Fibroblast of gingiva (primary cell): Measurements from ENCODE around the gene ARMC8.
A peak's percentile ranks its signal among the peaks of the same experiment; 100 is the strongest.
"Not testable (repeated sequence)": the region's sequence is repeated elsewhere in the genome, so short reads cannot be mapped to it uniquely, and the experiment has no call there.

Source experiments
- DNase-seq: peaks from one replicate; pipeline ENCODE4 v3.0.0-alpha.2; 2011; ENCODE audit warnings: low read depth

The ARMC8 gene

DNA sequence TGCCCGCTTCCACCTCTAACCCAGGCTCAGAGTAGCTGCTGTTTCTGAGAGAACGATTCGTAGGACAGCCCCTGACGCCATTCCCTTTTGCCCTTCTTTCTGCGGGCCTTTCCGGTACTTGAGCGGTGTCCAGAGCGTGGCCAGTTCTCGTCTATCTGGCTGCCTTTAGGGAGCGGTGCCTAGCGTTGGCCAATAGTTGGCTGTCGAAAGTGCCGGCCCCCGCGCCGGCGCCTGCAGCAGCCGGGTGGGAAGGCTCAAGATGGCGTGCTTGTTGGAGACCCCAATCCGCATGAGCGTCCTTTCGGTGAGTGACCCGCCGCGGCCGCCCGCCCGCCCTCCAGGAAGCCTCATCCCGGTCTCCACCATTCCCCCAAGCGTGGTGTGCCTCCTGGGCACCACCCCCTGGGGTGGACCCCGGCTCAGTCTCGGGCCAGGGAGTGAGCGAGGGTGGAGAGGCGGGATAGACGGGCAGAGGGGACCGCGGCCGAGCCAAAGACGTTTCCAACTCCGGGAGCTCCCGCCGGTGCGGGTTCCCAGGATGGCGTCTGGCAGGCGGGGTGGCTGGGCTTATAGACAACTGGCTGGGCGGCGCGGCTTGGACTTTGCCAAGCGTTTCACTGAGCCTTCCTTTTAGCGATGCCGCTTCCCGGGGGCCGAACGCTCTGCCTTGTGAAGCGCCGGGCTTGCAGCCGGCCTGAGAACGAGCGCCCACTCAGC, at the start of gene ARMC8:
TSS of gene ARMC8 (plus strand) at position 6 of the 717 bp plus-strand sequence. CDS start at position 260, 254 bp downstream.
- DNase-seq, result peak; percentile 41

GRCh38 chr3:138137861-138138260, 49.2 kb upstream of the ARMC8 start:
- no peak for DNase-seq

DNA sequence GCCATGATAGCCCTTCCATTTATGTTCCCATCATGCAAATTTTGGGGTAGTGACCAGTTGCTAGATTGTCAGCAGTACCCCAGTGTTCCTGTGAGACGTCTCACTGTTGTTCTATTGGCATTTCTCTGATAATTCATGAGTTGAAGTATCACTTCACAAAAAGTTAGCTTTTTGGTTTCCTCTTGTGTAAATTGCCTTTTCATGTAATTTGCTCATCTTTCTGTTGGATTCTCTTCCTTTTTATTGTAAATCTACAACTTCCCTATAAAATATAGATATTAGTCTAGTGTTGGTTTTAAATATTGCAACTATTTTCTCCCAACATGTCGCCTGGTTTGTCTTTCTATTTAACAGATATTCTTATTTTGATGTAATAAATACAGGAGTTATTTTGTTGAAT, 47.4 kb upstream of the ARMC8 start:
- no peak for DNase-seq

DNA sequence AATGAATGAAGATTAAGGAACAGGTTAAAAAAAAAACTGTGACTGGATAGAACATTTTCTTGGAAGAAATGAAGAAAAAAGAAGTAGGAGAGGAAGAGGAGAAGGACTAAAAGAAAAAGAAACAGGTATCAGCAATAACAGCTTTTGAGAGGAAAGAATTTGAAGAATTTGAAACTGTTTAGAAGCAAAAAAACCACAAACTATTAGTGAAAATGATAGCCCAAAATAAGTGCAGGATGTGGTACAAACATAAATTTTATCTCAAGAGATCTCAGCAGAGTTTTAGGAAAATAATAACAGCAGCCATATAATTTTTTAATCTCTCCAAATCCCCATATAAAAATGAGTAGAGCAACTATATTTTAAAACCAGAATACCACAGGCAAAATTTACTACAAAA, 46.2 kb upstream of the ARMC8 start:
- no peak for DNase-seq

DNA sequence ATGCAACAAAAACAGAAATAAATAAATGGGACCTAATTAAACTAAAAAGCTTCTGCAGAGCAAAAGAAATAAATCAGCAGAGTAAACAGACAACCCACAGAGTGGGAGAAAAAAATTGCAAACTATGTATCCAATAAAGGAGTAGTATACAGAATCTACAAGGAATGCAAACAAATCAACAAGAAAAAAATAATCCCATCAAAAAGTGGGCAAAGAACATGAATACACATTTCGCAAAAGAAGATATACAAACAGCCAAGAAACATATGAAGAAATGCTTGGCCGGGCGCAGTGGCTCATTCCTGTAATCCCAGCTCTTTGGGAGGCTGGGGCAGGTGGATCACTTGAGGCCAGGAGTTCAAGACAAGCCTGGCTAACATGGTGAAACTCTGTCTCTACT, 44.9 kb upstream of the ARMC8 start:
- DNase-seq, result not testable (repeated sequence)

- DNase-seq, result no peak
Measured at GRCh38 chr3:138148503-138148902, 38.6 kb upstream of the ARMC8 start.

DNA sequence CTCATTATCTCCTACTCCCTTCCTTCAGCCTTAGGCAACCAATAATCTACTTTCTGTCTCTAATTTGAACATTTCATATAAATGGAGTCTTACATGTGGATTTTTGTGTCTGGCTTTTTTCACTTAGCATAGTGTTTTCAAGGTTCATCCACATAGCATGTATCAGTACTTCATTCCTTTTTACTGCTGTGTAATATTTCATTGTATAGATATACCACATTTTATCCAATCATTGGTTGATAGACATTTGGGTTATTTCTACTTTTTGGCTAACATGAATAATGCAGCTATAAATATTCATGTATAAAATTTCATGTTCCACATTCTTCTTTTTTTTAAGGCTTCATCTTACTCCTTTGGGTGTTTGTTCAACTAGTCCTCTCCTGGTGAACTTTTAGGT, 32.6 kb upstream of the ARMC8 start:
- DNase-seq, result no peak

- DNase-seq, result no peak
Measured at GRCh38 chr3:138157743-138158142, 29.4 kb upstream of the ARMC8 start.

- no peak for DNase-seq
Measured at GRCh38 chr3:138165061-138165460, 22.0 kb upstream of the ARMC8 start.

DNA sequence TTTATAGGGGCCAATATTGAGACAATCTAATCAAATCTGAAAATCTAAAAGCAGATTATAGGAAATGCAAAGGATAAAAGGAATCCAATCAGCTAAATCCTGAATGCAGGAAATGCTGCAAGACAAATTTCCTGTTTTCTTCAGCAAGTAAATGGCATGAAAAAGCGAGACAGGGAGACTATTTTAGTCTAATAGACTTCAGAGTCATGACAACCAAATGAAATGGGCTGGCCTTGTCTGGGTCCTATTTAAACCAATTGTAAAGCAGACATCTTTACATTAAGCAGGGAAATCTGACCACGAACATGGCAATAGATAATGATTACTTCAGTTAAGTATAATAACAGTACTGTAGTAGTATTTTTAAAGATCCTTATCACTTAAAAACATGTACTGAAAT, 14.5 kb upstream of the ARMC8 start:
- DNase-seq, result no peak

DNA sequence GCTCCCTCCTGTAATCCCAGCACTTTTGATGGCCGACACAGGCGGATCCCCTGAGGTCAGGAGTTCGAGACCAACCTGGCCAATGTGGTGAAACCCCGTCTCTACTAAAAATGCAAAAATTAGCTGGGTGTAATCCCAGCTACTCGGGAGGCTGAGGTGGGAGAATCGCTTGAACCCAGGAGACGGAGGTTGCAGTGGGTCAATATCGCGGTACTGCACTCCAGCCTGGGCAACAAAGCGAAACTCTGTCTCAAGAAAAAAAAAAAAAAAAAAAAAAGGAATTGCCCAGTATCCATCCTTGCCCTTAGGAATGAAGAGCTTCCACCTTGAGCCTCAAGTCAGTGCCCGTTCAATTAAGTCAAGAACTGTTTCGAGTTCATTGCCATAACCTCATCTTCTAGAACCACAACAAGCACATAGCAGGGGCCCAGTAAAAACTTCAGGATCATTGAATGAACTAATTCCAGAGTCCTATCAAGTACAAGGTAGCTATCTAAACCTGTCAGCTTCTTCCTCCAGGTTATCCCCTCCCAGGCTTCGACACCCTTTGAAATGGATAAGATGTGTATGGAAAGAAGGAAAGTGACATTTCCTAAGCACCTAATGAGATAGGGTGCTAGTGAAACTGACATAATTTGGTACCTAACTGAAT, 13.2 kb upstream of the ARMC8 start:
- DNase-seq, result no peak

DNA sequence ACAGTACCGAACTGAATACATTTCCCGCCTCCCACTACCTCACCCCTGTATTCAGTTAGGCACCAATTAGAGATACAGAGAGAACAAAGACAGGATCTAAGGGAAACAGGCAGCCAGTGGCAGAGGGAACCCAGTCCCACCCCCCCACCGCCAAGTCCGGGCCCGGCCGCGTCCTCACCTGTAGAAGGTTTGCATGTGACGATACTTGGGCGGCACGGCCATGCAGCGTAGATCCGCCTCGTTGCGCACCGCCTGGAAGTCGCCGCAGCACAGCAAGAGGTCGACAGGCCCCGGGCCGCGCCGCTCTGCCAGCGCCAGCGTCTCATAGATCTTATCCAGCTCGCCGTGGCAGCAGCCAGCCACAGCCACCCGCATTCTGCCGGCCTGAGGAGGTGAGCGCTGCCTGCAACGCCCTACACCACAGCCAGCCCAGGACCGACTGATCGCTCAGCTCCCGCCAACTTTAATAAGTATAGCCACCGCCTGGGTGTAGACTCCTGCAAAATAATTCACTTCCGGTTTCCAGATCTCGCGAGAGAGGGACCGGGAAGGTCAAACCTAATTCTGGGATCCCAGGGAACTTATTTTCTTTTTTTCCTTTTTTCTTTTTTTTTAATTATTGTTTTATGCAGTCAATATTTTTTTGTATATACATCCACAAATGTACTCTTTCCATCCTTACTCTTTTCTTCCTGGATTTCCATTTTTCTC, 12.5 kb upstream of the ARMC8 start, which contains the start of gene DBR1:
TSS of gene DBR1 (minus strand) at position 501 of the 711 bp plus-strand sequence. CDS start at position 375, 126 bp downstream.
- DNase-seq, result peak; percentile 77

GRCh38 chr3:138180375-138181029, 6.6 kb upstream of the ARMC8 start:
- DNase-seq, result peak; percentile 8

- DNase-seq, result no peak
Measured at GRCh38 chr3:138184994-138185393, 2.1 kb upstream of the ARMC8 start.

DNA sequence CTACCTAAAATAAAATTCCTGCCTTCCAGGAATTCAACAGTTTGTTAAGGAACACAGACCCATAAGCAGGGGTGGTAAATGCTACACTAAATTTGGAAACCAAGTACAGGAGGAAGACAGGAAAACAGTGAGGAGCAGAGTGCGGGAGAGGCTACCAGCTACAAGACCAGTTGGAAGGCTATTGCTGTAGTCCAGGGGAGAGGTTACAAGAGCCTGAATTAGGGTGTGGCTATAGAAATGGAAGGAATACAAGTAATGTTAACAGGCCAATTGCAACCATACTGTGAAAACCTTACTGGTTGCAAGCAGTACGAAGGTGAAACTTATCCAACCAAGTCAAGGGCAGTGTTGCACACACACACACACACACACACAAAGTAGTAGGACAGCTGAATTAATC, 880 bp upstream of the ARMC8 start:
- DNase-seq, result peak; percentile 6

- peak; percentile 84 for DNase-seq
Measured at GRCh38 chr3:138186803-138187295, 252 bp upstream of the ARMC8 start.

DNA sequence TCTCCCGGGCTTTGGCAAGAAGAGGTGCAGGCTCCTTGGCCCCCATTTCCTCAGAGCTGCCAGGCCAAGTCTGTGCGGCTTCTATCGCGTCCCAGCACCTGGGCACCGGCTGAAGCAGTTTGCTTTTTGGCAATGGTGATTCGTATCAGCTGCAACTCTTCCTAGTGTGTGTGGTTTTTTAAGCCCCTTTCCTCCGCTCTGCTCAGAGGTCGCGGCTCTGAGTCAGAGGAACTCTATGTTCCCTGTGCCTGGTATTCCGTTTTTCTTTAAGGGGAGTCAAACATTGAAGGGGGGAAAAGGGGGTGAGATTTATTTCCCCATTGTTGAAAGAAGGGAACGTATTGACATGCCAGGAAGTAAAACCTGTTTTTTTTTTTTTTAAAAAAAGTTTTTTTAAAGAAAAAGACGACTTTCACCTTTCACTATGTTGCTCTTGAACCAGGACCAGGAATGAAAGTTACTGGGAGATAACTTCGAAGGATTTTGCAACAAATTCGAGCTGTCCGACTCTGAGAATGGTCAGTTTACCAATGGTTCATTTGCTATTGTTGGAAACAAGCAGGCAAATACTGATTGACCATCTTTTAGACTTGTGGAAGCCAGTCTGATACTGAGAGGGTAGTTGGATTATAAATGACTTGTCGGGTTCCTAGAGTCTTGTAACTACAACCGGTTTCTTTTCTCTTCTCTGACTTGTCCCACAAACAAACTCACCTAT, 1.1 kb downstream of the ARMC8 start:
- DNase-seq, result peak; percentile 73

- DNase-seq, result no peak
Measured at GRCh38 chr3:138195481-138195880, 8.4 kb downstream of the ARMC8 start.

DNA sequence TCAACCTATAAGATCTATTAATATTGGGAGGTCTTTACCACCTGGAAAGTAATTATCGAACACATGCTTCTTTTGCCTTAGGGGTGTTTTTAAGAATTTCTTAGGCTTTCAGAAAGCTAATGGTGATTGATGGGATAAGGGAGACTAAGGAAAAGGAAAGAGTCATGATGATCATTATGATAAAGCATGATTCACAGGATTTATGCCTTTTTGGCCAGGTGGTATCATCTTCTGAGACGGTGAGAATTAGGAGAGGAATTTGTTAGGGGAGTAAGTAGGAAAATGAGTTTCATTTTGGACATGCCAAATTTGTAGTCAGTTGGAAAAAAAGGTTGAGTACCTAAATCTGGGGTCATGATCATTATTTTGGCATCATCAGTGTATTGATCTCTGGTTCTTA, 8.9 kb downstream of the ARMC8 start:
- no peak for DNase-seq

GRCh38 chr3:138197058-138197457, 10.0 kb downstream of the ARMC8 start:
- no peak for DNase-seq

GRCh38 chr3:138197524-138197923, 10.4 kb downstream of the ARMC8 start:
- DNase-seq, result no peak

DNA sequence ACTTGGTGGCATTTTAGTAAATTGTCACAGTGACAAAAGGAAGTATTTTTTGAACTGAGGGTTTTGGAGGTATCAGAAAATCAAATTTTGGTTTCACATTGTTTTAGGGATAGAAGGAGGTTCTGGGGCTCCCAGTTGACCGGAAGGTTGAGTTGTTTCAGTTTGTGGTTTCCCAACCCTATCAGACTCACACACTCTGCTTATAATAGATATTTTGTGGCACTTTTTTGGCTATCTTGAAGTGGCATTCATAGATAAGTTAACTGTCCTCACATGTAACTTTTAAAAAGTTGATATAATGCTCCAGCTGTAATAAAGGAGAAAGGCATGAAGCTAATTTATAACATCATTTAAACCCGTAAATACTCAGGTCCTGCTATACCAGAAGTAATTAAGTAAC, 12.8 kb downstream of the ARMC8 start:
- DNase-seq, result no peak
